DOHH2 (cell line): ENCODE measurements around the gene LRTM2.

Experiments
- H3F3A ChIP-seq: fragments of 200-600 bp; sonication (generic), shearing (Covaris generic); 2 replicates; pipeline ENCODE4 v1.6.0; 2016; ENCODE audit warnings: antibody characterized with exemption, mild to moderate bottlenecking; ENCODE audit not compliant: control insufficient read depth, insufficient read depth
- H3K27ac ChIP-seq: fragments of 200-600 bp; sonication (generic); 2 replicates; pipeline ENCODE4 v1.5.1; 2014; ENCODE audit warnings: low read depth, mild to moderate bottlenecking, low read length, moderate library complexity
- H3K27me3 ChIP-seq: fragments of 200-600 bp; sonication (generic); 2 replicates; pipeline ENCODE4 v1.6.1; 2014; ENCODE audit warnings: mild to moderate bottlenecking, low read length, mixed read lengths; ENCODE audit not compliant: control insufficient read depth
- H3K36me3 ChIP-seq: fragments of 200-600 bp; sonication (generic); 2 replicates; pipeline ENCODE4 v1.6.1; 2014; ENCODE audit warnings: mild to moderate bottlenecking, low read length, moderate library complexity, mixed read lengths; ENCODE audit not compliant: control insufficient read depth
- H3K4me1 ChIP-seq: fragments of 200-600 bp; sonication (generic); 2 replicates; pipeline ENCODE4 v1.6.1; 2014; ENCODE audit warnings: mild to moderate bottlenecking, low read length, mixed read lengths; ENCODE audit not compliant: control insufficient read depth
- H3K4me2 ChIP-seq: fragments of 200-600 bp; sonication (generic); 2 replicates; pipeline ENCODE4 v1.6.0; 2014; ENCODE audit warnings: mild to moderate bottlenecking, low read length, moderate library complexity
- H3K4me3 ChIP-seq: fragments of 200-600 bp; sonication (generic); 2 replicates; pipeline ENCODE4 v1.5.1; 2014; ENCODE audit warnings: mild to moderate bottlenecking, low read length, mixed read lengths
- H3K79me2 ChIP-seq: fragments of 200-600 bp; sonication (generic); 2 replicates; pipeline ENCODE4 v1.6.1; 2014; ENCODE audit warnings: mild to moderate bottlenecking, low read length, mixed read lengths; ENCODE audit not compliant: control insufficient read depth
- H3K9me2 ChIP-seq: fragments of 200-600 bp; sonication (generic); replicated peaks from 2 replicates; pipeline ENCODE4 v1.6.1; 2014; ENCODE audit warnings: mild to moderate bottlenecking, low read length, mixed read lengths; ENCODE audit not compliant: control insufficient read depth
- H3K9me3 ChIP-seq: fragments of 200-600 bp; sonication (generic); 2 replicates; pipeline ENCODE4 v1.6.1; 2014; ENCODE audit warnings: antibody characterized with exemption, low read length, mixed read lengths; ENCODE audit not compliant: control insufficient read depth, insufficient read depth
- H4K20me1 ChIP-seq: fragments of 200-600 bp; sonication (generic); 2 replicates; pipeline ENCODE4 v1.6.0; 2014; ENCODE audit warnings: low read depth, mild to moderate bottlenecking, antibody characterized with exemption, low read length, moderate library complexity; ENCODE audit not compliant: control insufficient read depth, insufficient read depth
- CTCF ChIP-seq: fragments of 200-600 bp; sonication (generic); IDR thresholded peaks from one replicate; pipeline ENCODE4 v1.5.1; 2014; ENCODE audit warnings: antibody characterized with exemption, mild to moderate bottlenecking, low read depth, low read length; ENCODE audit not compliant: poor library complexity, severe bottlenecking
- EZH2phosphoT487 ChIP-seq: fragments of 200-600 bp; sonication (generic); IDR thresholded peaks from 2 replicates; pipeline ENCODE4 v1.6.1; 2017; ENCODE audit warnings: borderline replicate concordance, mild to moderate bottlenecking, antibody characterized with exemption, low read length, moderate library complexity, mixed read lengths

LRTM2 gene

GRCh38 chr12:1882850-1883470 lies 62.6 kb downstream of the LRTM2 start:
- H3K9me3 ChIP-seq = no peaks in the 10 kb centered on the region
- H3K79me2 ChIP-seq = no peaks in the 10 kb centered on the region
- H3K27ac ChIP-seq = no peak overlapping the region
- TF ChIP-seq EZH2phosphoT487 = no peak
- TF ChIP-seq CTCF = no peak
- H3K27me3 ChIP-seq = peaks cover 7% of the 10 kb centered on the region; the same call in 1 of the 2 replicates
- no peaks in the 10 kb centered on the region for H3K36me3 ChIP-seq
- H3F3A ChIP-seq = no peaks in the 10 kb centered on the region
- no peaks in the 10 kb centered on the region for H3K4me1 ChIP-seq
- no peaks in the 10 kb centered on the region for H4K20me1 ChIP-seq
- no peaks in the 10 kb centered on the region for H3K9me2 ChIP-seq
- no peak overlapping the region for H3K4me2 ChIP-seq
- H3K4me3 ChIP-seq = no peak overlapping the region

GRCh38 chr12:1883513-1883912 lies 63.1 kb downstream of the LRTM2 start:
- H3K4me1 ChIP-seq = no peaks in the 10 kb centered on the region
- no peaks in the 10 kb centered on the region for H3K9me3 ChIP-seq
- H3K27me3 ChIP-seq = peaks cover 13% of the 10 kb centered on the region
- H3K9me2 ChIP-seq = no peaks in the 10 kb centered on the region
- H4K20me1 ChIP-seq = no peaks in the 10 kb centered on the region
- no peak overlapping the region for H3K27ac ChIP-seq
- TF ChIP-seq CTCF (no peak), EZH2phosphoT487 (no peak)
- no peaks in the 10 kb centered on the region for H3F3A ChIP-seq
- no peaks in the 10 kb centered on the region for H3K36me3 ChIP-seq
- H3K4me2 ChIP-seq = no peak overlapping the region
- H3K79me2 ChIP-seq = no peaks in the 10 kb centered on the region
- H3K4me3 ChIP-seq = no peak overlapping the region

GRCh38 chr12:1884651-1885050 lies 64.3 kb downstream of the LRTM2 start:
- H3K9me3 ChIP-seq = no peaks in the 10 kb centered on the region
- no peaks in the 10 kb centered on the region for H3K36me3 ChIP-seq

More at GRCh38 chr12:1884651-1885050, 64.3 kb downstream of the LRTM2 start:
- H3K27me3 ChIP-seq = peaks cover 15% of the 10 kb centered on the region
- H3F3A ChIP-seq = no peaks in the 10 kb centered on the region
- no peak for TF ChIP-seq EZH2phosphoT487
- no peak for TF ChIP-seq CTCF
- H3K79me2 ChIP-seq = no peaks in the 10 kb centered on the region
- no peaks in the 10 kb centered on the region for H3K9me2 ChIP-seq
- H3K27ac ChIP-seq = no peak overlapping the region
- H3K4me3 ChIP-seq = no peak overlapping the region
- no peaks in the 10 kb centered on the region for H4K20me1 ChIP-seq
- H3K4me2 ChIP-seq = no peak overlapping the region
- no peaks in the 10 kb centered on the region for H3K4me1 ChIP-seq
